Loucy (cell line): Measurements from ENCODE around the gene MAML2.

Source experiments
- CTCF ChIP-seq: fragments of 200-600 bp; sonication (generic); conservative IDR thresholded peaks from 2 replicates; pipeline ENCODE4 v1.5.1; 2014; ENCODE audit warnings: mild to moderate bottlenecking, antibody characterized with exemption, low read length
- EZH2phosphoT487 ChIP-seq: fragments of 200-600 bp; IDR thresholded peaks from 2 replicates; pipeline ENCODE4 v1.6.1; 2018; ENCODE audit warnings: antibody characterized with exemption, mild to moderate bottlenecking, moderate library complexity, borderline replicate concordance

GRCh38 chr11:96311120-96311568 lies 31.9 kb downstream of the MAML2 start:
- no peak for TF ChIP-seq CTCF
- TF ChIP-seq EZH2phosphoT487, result no peak
